ENCODE measurements around the gene ASL. TPM values are rescaled to one million over a fixed set of nuclear protein-coding genes. Genes with fewer than 3 reads are reported as not detected.
"Not testable (repeated sequence)": the region's sequence is repeated elsewhere in the genome, so short reads cannot be mapped to it uniquely, and the experiment has no call there.

The ASL gene
- total RNA-seq, 1 donor from 2014 or later = 27.7 TPM

DNA sequence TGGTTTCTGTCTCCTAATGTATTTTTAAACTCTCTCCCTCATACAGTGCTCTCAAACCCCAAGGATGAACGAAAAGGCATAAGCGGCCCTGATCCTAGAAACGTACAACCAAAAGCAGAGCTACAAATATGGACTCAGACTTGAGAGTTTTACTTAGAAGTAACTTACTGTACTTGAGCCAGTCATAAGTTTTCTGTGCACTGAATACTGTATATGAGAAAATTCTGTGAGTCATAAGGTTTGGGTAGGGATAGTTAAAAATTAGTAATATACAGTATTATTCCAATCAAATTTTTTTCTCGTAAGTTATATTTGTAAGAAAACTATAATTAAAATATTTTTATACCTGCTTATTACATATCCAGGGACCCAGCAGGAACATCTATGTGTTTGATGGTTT lies 5.9 kb upstream of the ASL start:
- Histone ChIP-seq H3K9me3 (ENCODE audit: insufficient read depth, low read depth, low read length) (no peaks in the 10 kb centered on the region), H3K27me3 (ENCODE audit: insufficient read depth, low read length) (no peaks in the 10 kb centered on the region), H3K4me2 (ENCODE audit: low read length) (no peak overlapping the region), H3K4me3 (ENCODE audit: insufficient read depth, low read depth, low read length) (no peak overlapping the region), H4K20me1 (ENCODE audit: insufficient read depth, low read length) (no peaks in the 10 kb centered on the region), H3K36me3 (ENCODE audit: insufficient read depth, low read length) (no peaks in the 10 kb centered on the region), H3K4me1 (ENCODE audit: insufficient read depth, low read length) (no peaks in the 10 kb centered on the region), H2AFZ (ENCODE audit: low read depth, low read length) (no peak overlapping the region), H3K79me2 (ENCODE audit: insufficient read depth, low read length) (no peaks in the 10 kb centered on the region), H3K9ac (ENCODE audit: low read length) (no peak overlapping the region), H3K27ac (ENCODE audit: low read depth, low read length) (no peak overlapping the region)
- FAIRE-seq (no peak), DNase-seq (ENCODE audit: low read depth) (no peak)
- no peaks in the 10 kb centered on the region for H3K36me3 Mint-ChIP-seq (ENCODE audit: low read depth, unreplicated experiment)
- peaks cover 7% of the 10 kb centered on the region for H3K4me1 Mint-ChIP-seq (ENCODE audit: low read depth, unreplicated experiment)
- TF ChIP-seq EZH2 (IDR thresholded peaks at IDR 0.05; ENCODE audit: insufficient read depth, low read length) = no peak
- TF ChIP-seq, protein P1, sequence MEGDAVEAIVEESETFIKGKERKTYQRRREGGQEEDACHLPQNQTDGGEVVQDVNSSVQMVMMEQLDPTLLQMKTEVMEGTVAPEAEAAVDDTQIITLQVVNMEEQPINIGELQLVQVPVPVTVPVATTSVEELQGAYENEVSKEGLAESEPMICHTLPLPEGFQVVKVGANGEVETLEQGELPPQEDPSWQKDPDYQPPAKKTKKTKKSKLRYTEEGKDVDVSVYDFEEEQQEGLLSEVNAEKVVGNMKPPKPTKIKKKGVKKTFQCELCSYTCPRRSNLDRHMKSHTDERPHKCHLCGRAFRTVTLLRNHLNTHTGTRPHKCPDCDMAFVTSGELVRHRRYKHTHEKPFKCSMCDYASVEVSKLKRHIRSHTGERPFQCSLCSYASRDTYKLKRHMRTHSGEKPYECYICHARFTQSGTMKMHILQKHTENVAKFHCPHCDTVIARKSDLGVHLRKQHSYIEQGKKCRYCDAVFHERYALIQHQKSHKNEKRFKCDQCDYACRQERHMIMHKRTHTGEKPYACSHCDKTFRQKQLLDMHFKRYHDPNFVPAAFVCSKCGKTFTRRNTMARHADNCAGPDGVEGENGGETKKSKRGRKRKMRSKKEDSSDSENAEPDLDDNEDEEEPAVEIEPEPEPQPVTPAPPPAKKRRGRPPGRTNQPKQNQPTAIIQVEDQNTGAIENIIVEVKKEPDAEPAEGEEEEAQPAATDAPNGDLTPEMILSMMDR (IDR thresholded peaks at IDR 0.05; ENCODE audit: insufficient read depth, low read depth, low read length) = no peak
- H3K27ac Mint-ChIP-seq (ENCODE audit: unreplicated experiment) = no peak overlapping the region
- no peaks in the 10 kb centered on the region for H3K9me3 Mint-ChIP-seq (ENCODE audit: unreplicated experiment)
- H3K27me3 Mint-ChIP-seq (ENCODE audit: low read depth, unreplicated experiment) = peaks cover 3% of the 10 kb centered on the region
- H3K4me3 Mint-ChIP-seq (ENCODE audit: unreplicated experiment) = no peak overlapping the region

DNA sequence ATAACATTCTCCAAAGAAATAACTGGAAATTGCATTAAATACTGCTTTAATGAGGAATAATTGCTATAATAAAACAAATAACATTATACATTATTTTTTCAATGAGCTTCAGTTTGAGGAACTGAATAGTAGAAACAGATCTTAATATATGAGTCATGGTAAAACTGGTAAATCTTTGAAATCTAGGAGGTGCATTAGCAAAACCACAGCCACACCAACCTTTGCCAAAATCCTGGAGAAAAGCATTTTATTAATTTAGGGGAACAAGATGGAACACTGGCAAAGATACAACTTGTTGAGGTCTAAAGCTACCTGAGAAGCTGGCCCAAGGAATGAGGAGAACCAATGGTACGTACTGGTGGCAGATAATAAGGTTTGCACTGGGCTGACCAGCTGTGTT lies 5.4 kb upstream of the ASL start:
- Mint-ChIP-seq H3K4me3 (ENCODE audit: unreplicated experiment) (no peak overlapping the region), H3K4me1 (ENCODE audit: low read depth, unreplicated experiment) (peaks cover 7% of the 10 kb centered on the region), H3K36me3 (ENCODE audit: low read depth, unreplicated experiment) (no peaks in the 10 kb centered on the region), H3K27me3 (ENCODE audit: low read depth, unreplicated experiment) (peaks cover 3% of the 10 kb centered on the region), H3K9me3 (ENCODE audit: unreplicated experiment) (no peaks in the 10 kb centered on the region), H3K27ac (ENCODE audit: unreplicated experiment) (peak overlapping the region; percentile 75)
- H3K27me3 ChIP-seq (ENCODE audit: insufficient read depth, low read length) = no peaks in the 10 kb centered on the region
- no peaks in the 10 kb centered on the region for H3K4me1 ChIP-seq (ENCODE audit: insufficient read depth, low read length)
- no peak for TF ChIP-seq EZH2 (IDR thresholded peaks at IDR 0.05; ENCODE audit: insufficient read depth, low read length)
- TF ChIP-seq, protein P1 (IDR thresholded peaks at IDR 0.05; ENCODE audit: insufficient read depth, low read depth, low read length) = no peak
- no peak overlapping the region for H2AFZ ChIP-seq (ENCODE audit: low read depth, low read length)
- FAIRE-seq = no peak
- peak; percentile 20 for DNase-seq (ENCODE audit: low read depth)
- H3K4me2 ChIP-seq (ENCODE audit: low read length) = no peak overlapping the region
- H3K27ac ChIP-seq (ENCODE audit: low read depth, low read length) = no peak overlapping the region
- H3K9me3 ChIP-seq (ENCODE audit: insufficient read depth, low read depth, low read length) = no peaks in the 10 kb centered on the region
- H3K4me3 ChIP-seq (ENCODE audit: insufficient read depth, low read depth, low read length) = no peak overlapping the region
- H3K36me3 ChIP-seq (ENCODE audit: insufficient read depth, low read length) = no peaks in the 10 kb centered on the region
- no peaks in the 10 kb centered on the region for H4K20me1 ChIP-seq (ENCODE audit: insufficient read depth, low read length)
- no peaks in the 10 kb centered on the region for H3K79me2 ChIP-seq (ENCODE audit: insufficient read depth, low read length)
- no peak overlapping the region for H3K9ac ChIP-seq (ENCODE audit: low read length)

DNA sequence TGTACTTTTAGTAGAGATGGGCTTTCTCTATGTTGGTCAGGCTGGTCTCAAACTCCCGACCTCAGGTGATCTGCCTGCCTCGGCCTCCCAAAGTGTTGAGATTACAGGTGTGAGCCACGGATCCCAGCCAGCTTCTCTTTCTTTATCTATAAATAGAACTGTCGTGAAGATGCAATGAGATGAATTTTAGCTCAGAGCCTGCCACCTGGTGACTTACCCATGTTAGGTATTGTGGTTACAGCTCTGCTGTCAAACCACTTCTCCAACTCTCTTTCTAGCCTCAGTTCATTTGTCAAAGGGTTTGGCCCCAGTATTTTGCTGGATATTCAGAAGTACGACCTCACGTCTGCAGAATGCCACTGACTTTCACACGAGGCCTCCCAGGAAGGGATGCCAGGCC lies 3.4 kb upstream of the ASL start:
- not testable (repeated sequence) for H3K27ac ChIP-seq (ENCODE audit: low read depth, low read length); H3K27me3 Mint-ChIP-seq (ENCODE audit: low read depth, unreplicated experiment); H3K36me3 ChIP-seq (ENCODE audit: insufficient read depth, low read length); H3K4me1 ChIP-seq (ENCODE audit: insufficient read depth, low read length); H3K27ac Mint-ChIP-seq (ENCODE audit: unreplicated experiment); H3K9ac ChIP-seq (ENCODE audit: low read length); H3K27me3 ChIP-seq (ENCODE audit: insufficient read depth, low read length); DNase-seq (ENCODE audit: low read depth); H3K4me2 ChIP-seq (ENCODE audit: low read length); H3K4me3 ChIP-seq (ENCODE audit: insufficient read depth, low read depth, low read length); H2AFZ ChIP-seq (ENCODE audit: low read depth, low read length); FAIRE-seq; H3K36me3 Mint-ChIP-seq (ENCODE audit: low read depth, unreplicated experiment); H3K4me3 Mint-ChIP-seq (ENCODE audit: unreplicated experiment); H4K20me1 ChIP-seq (ENCODE audit: insufficient read depth, low read length); H3K9me3 Mint-ChIP-seq (ENCODE audit: unreplicated experiment); H3K9me3 ChIP-seq (ENCODE audit: insufficient read depth, low read depth, low read length)
- peaks cover 15% of the 10 kb centered on the region for H3K4me1 Mint-ChIP-seq (ENCODE audit: low read depth, unreplicated experiment)
- H3K79me2 ChIP-seq (ENCODE audit: insufficient read depth, low read length) = peaks cover 15% of the 10 kb centered on the region

Data from astrocyte (in vitro differentiated cells and primary cell).